HG02678 (cell line): Measurements from ENCODE around the gene PCDHB14.
"Not testable (repeated sequence)": the region's sequence is repeated elsewhere in the genome, so short reads cannot be mapped to it uniquely, and the experiment has no call there.

ENCODE experiments used
- ATAC-seq: cut with Tn5 transposase; IDR thresholded peaks from one replicate; pipeline ENCODE4 v1.9.1; 2021; ENCODE audit warnings: mild to moderate bottlenecking, moderate library complexity; ENCODE audit not compliant: unreplicated experiment

The PCDHB14 gene

GRCh38 chr5:141223112-141223783, at the start of gene PCDHB14:
TSS of gene PCDHB14 (plus strand) at chr5:141223343. CDS start at chr5:141223506, 163 bp downstream.
- no peak for ATAC-seq

- not testable (repeated sequence) for ATAC-seq
Observed at GRCh38 chr5:141174291-141175104, 48.6 kb upstream of the PCDHB14 start.

- no peak for ATAC-seq
Observed at GRCh38 chr5:141175933-141176332, 47.2 kb upstream of the PCDHB14 start.

GRCh38 chr5:141177577-141178191, 45.5 kb upstream of the PCDHB14 start, which contains the start of gene PCDHB8:
TSS of gene PCDHB8 (plus strand) at chr5:141177790. CDS start at chr5:141178035, 245 bp downstream.
- not testable (repeated sequence) for ATAC-seq

GRCh38 chr5:141179371-141179770, 43.8 kb upstream of the PCDHB14 start:
- not testable (repeated sequence) for ATAC-seq

- not testable (repeated sequence) for ATAC-seq
Observed at GRCh38 chr5:141179876-141180275, 43.3 kb upstream of the PCDHB14 start.

- no peak for ATAC-seq
Observed at GRCh38 chr5:141180313-141180712, 42.8 kb upstream of the PCDHB14 start.

GRCh38 chr5:141182248-141182647, 40.9 kb upstream of the PCDHB14 start, which contains the start of gene PCDHB16:
TSS of gene PCDHB16 (plus strand) at chr5:141182387. CDS start at chr5:141182560, 173 bp downstream.
- no peak for ATAC-seq

GRCh38 chr5:141184117-141184855, 38.9 kb upstream of the PCDHB14 start:
- not testable (repeated sequence) for ATAC-seq

GRCh38 chr5:141186897-141187512, 36.1 kb upstream of the PCDHB14 start, which contains the start of gene PCDHB9:
TSS of gene PCDHB9 (plus strand) at chr5:141187161. CDS start at chr5:141187319, 158 bp downstream.
- no peak for ATAC-seq

- not testable (repeated sequence) for ATAC-seq
Observed at GRCh38 chr5:141188682-141189081, 34.5 kb upstream of the PCDHB14 start.

- not testable (repeated sequence) for ATAC-seq
Observed at GRCh38 chr5:141189131-141189530, 34.0 kb upstream of the PCDHB14 start.

GRCh38 chr5:141192110-141192725, 30.9 kb upstream of the PCDHB14 start, which contains the start of gene PCDHB10:
TSS of gene PCDHB10 (plus strand) at chr5:141192353. CDS start at chr5:141192553, 200 bp downstream.
- no peak for ATAC-seq

GRCh38 chr5:141194332-141194731, 28.8 kb upstream of the PCDHB14 start:
- ATAC-seq, result not testable (repeated sequence)

- no peak for ATAC-seq
Observed at GRCh38 chr5:141196363-141196762, 26.8 kb upstream of the PCDHB14 start.

- ATAC-seq, result no peak
Observed at GRCh38 chr5:141199359-141200235, 23.5 kb upstream of the PCDHB14 start, which contains the start of gene PCDHB11. TSS of gene PCDHB11 (plus strand) at chr5:141199627. CDS start at chr5:141199775, 148 bp downstream.

- ATAC-seq, result not testable (repeated sequence)
Observed at GRCh38 chr5:141201126-141201525, 22.0 kb upstream of the PCDHB14 start.

GRCh38 chr5:141201646-141202045, 21.5 kb upstream of the PCDHB14 start:
- not testable (repeated sequence) for ATAC-seq
